Renal cortex interstitium (tissue), 11 donors: Measurements from ENCODE around the gene SYNPO2. TPM values are rescaled to one million over a fixed set of nuclear protein-coding genes. Genes with fewer than 3 reads are reported as not detected.
"Not testable (repeated sequence)": the region's sequence is repeated elsewhere in the genome, so short reads cannot be mapped to it uniquely, and the experiment has no call there.

Source experiments
- DNase-seq, 11 donors: peaks; one replicate each; pipeline ENCODE4 v3.0.0-alpha.2; 2013; ENCODE audit warnings: low read depth in 9 of 11, low spot score in 4 of 11; ENCODE audit errors: extremely low read depth in 1 of 11
- polyA plus RNA-seq, 3 donors: library from polyadenylated mRNA; unstranded; fragments of 120-200 nt; gene quantifications; one replicate each; pipeline ENCODE4 v1.2.1, GENCODE V29; 2013; ENCODE audit not compliant: insufficient read length in 3 of 3

Gene SYNPO2
- polyA plus RNA-seq, 3 donors, result 13.2 to 16.2 (median 15.4) TPM

DNA sequence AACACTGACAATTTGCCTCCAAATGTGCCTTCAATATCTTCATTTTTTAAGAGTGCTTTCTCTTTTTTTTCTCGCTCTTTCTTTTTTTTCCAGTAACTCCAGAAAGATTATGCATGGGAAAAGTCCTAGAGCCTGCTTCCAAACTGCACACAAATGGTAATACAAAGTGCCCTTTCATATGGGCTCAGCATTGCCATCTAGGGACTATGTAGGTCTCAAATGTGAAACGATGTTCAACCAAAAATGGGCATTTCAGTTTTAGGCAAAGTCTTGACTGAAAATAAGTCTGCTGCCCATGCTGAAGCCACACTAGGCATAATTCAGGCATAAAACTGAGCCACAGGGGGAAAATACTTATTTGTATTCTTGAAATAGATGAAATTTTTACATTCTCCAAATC is 65.6 kb downstream of the SYNPO2 start:
- no peak for DNase-seq

DNA sequence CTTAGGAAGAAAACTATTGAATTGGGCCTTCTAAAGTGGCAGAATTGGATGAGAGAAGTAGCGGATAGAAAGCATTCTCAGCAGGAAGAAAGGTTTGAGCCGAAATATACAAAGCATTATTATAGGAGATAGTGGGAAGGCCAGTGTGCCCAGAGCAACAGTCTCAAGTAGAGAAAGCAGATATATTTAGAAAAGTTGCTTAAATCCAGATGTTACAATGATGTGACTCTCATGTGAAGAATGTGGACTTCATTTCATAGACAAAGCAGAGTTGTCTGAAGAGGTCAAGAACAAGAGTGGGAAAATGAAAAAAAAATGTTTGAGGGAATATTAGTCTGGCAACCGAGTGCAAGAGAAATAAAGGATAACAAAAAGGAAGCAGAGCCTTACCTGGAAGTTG is 66.9 kb downstream of the SYNPO2 start:
- no peak for DNase-seq

DNA sequence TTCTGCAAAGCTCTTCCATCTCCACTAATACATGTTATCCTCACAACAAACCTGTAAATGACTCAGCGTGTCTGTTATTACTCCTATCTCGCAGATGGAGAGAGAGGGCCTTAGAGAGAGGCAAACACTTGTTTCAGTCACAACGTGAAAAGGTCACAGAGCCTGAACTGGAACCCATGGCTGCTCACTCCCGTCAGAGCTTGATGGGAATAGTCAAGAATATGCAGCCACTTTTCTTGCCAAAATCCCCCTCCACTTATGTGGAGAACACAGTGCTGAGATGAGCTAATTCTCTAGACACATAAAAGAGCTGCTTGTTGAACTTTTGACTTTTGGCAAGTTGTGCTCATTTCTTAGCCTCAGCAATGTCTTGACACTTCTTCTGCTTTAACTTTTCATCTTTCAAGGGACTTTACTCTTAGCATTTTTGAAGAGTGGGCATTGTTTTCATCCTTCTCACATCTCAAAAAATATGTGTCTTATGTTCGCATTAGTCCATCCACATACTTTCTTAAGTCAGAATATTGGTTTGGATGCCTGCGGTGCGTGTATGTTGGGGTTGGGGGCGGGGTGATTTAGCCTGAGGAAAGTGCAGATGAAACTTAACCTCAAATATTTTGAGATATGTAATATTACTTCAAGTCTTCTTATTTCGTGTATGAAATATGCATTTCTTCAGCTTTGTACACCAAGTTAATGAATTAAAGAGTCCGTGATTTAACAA is 69.2 kb downstream of the SYNPO2 start:
- no peak for DNase-seq

DNA sequence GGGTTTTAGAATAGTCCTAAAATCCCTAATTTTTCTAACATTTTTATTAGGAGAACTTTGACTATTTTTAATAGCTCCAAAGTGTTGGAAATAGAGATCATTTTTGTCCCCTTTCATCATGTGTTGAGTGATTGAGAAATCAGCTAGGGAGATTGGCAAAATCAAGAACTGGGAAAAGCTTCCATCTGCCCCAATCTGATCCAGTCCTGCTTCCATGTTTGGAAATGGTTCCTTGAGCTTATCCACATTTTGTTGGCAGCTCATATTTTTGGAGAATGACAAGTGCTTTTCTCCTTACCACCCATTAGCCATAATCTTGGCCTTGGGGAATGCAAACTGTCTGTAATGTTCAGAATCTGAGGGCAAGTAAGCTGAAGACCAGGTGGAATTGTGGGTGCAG is 73.9 kb downstream of the SYNPO2 start:
- DNase-seq, result no peak

DNA sequence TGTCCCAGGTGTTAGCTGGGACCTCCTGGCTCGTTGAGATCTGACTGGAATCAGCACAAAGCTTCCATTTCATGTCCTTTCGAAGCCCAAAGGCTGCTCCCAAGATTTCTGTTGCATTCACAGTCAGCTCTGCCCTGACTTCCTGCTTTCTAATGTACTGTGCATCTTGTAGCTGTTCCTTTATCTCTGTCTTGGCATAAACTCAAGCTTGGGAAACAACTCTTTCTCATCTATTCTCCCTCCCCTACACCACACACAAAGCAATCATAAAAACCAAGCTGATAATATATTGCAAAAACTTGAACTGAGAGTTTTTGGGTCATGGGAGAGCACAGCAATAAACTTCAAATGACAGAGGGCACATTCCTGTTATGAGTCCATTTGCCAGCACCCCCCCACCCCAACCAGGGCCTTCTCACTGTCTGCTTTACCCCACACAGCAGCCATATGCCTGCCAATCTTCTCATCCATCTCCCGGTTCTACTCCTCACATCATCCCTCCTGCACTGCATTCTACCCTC is 76.3 kb downstream of the SYNPO2 start:
- DNase-seq, result peak in 7 of 11 donors; percentile 22 to 65 (median 38)

DNA sequence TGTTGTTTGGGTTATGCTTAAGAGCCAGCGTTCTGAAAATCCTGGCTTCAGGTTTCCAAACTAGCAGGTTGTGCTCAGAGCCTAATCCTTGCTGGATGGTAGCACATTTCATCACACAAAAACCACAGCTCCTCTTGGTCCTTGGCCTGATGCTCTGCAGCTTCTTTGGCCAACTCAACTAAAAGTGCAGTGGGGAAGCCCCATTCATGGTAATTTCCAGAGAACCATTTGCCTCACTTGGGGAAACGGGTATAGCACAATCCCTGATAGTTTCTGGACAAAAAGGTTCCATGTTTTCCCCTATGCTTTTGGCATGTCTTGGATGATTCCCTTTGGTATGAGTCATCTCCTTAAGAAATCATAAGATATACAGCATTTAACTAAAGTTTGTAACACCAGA is 78.7 kb downstream of the SYNPO2 start:
- no peak for DNase-seq

DNA sequence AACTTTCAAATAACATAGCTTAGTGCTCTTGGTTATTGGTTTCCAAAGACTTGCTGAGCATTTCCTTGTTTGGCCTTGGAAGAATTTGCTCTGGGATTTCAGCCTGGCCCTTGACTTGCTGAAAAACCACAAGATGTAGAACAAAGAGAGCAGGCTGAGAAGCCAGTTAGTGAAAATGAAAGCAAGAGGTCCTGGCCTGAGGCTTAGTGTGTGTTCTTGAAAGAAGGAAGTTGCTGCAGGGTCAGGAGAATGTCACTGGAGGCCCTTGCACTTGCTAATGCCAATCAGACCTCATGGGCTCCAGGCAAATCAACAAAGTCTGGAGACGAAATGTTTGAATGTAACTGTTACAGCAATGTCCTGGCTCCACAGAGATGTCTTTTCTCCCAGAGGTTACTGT is 79.4 kb downstream of the SYNPO2 start:
- peak in 4 of 11 donors; percentile 23 to 67 (median 38) for DNase-seq

DNA sequence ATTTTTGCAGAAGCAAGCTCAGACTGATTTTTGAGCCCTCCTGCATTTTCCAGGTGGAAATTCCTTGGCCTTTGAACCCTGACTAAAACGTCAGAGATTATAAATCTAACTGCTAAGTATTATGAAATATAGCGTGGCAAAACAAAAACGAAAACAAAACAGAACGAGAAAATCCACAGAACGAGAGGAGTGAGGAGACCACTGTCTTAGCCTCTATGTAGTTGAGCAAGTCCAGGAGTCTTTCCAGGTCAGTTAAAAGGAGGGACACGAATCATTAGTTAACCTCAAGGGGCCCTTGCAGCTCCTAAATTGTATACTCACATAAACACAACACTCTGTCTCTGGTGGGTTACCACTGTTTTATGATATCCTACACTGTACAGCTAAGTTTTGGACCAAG is 80.2 kb downstream of the SYNPO2 start:
- no peak for DNase-seq

DNA sequence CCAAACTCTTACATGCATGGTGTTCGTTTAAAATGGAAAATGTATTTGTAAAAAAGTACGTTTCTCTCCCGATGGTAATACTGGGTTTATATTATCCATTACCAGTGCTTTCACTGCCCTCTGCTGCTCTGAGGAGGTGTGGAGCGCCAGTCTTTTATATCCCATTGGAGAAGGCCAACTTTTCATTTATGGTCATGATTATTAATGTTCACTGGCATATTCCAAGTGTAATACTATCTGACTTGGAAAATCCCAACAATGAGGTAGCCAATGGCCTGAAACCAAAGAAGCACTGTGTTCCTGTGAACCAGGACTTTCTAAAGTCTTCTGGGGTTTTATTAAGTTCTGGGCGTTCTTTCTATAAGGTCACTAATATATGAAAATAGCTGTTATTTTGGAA is 80.7 kb downstream of the SYNPO2 start:
- peak in 1 of 11 donors; percentile 43 for DNase-seq

DNA sequence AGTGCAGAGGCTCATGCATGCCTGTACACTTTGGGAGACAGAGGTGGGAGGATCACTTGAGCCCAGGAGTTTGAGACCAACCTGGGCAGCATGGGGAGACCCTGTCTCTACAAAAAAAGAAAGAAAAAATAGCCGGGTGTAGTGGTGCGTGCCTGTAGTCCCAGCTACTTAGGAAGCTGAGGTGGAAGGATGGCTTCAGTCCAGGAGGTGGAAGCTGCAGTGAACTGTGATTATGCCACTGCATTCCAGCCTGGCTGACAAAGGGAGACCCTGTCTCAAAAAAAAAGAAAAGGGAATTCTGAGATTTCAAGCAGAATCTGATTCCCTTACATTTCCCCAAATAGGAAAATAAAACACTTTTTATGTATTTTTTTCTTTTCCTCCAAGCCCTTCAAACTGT is 83.5 kb downstream of the SYNPO2 start:
- DNase-seq, result no peak

DNA sequence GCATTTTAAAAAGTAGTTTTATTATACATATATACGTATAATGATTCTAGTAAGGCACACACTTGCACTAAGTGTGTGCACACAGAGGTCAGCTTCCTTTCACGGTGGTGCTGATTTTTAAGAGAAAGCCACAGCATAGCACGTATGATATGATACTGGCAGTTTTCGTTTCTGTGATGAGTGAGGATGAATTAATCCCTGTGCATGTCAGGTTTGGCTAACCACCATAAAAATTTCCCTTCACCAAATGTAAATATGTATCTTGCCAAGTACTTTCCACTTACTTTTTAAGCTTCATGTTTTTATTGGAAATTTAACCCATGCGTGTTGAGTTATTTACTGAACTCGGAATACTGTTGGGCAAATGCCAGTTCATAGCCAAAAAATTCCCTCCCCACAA is 84.6 kb downstream of the SYNPO2 start:
- no peak for DNase-seq

DNA sequence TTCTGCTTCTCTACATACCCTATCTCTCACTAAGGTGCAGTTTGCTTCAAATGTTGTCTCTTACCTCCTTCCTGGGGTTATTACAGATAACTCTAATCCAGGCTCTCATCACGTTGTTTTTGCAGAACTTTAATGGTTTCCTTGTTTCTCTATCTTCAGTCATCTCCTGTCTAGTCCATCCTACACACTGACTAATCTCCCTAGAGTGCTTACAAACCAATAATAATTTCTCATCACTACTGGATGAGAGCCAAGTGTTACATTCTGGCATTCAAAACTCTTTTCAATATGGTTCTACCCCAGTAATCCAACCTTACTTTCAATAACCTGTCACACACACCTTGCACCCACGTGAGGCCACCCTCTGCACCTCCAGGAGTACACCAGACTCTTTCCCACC is 86.1 kb downstream of the SYNPO2 start:
- DNase-seq, result no peak

DNA sequence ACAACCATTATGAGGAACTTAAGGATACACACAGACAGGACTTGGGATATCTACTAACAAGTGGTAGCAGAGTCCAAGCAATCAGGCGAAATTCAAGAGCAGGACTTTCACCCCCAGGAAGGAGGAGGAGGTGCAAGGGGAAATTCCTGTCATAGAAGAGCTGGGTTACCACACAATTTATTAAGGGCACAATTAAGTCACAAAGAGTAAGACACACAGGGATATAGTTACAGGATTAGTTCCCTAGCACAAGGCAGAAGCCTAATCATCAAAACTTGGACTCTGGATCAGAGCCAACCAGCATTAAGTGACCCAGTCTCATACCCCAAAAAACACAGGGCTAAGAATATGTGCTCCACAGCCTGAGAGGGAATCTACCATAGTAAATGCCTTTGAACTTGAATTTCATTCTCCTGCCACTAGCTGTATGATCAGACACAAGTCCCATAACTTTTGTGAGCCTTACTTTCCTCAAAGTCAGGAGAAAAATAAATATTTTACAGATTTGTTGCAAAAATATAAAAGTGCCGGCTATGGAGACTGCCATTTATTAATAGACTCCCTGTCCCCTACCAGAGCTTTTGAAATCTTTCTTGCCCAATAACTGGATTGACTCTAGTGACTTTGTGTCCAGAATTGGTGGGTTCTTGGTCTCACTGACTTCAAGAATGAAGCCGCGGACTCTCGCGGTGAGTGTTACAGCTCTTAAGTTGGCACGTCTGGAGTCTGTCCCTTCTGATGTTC is 87.0 kb downstream of the SYNPO2 start:
- no peak for DNase-seq

DNA sequence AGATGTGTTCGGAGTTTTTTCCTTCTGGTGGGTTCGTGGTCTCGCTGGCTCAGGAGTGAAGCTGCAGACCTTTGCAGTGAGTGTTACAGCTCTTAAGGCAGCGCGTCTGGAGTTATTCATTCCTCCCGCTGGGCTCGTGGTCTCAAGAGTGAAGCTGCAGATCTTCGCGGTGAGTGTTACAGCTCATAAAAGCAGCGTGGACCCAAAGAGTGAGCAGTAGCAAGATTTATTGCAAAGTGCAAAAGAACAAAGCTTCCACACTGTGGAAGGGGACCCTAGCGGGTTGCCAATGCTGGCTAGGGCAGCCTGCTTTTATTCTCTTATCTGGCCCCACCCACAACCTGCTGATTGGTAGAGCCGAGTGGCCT is 87.5 kb downstream of the SYNPO2 start:
- DNase-seq, result not testable (repeated sequence)

DNA sequence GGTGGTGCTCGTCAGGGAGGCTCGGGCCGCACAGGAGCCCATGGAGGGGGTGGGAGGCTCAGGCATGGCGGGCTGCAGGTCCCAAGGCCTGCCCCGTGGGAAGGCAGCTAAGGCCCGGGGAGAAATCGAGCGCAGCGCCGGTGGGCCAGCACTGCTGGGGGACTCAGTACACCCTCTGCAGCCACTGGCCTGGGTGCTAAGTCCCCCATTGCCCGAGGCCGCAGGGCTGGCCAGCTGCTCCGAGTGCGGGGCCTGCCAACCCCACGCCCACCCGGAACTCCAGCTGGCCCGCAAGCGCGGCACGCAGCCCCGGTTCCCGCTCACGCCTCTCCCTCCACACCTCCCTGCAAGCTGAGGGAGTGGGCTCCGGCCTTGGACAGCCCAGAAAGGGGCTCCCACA is 88.4 kb downstream of the SYNPO2 start:
- not testable (repeated sequence) for DNase-seq

DNA sequence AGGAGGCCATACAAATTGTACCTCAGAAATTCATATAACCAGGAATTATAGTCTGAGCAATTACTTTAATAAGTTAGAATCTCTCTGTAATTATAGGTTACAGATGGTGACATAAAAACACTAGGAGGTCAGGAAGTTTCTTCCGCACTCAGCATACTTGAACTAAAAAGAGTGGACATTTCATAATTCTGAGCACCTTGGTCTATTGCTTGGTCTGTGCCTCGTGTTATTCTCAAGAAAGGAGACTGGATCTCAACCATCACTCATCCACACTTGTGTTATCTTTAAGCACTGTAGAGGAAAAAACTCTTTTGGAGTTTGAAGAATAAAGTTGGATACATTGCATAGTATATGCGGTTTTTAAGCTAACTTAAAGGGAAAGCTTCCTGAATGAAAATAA is 91.1 kb downstream of the SYNPO2 start:
- DNase-seq, result no peak

DNA sequence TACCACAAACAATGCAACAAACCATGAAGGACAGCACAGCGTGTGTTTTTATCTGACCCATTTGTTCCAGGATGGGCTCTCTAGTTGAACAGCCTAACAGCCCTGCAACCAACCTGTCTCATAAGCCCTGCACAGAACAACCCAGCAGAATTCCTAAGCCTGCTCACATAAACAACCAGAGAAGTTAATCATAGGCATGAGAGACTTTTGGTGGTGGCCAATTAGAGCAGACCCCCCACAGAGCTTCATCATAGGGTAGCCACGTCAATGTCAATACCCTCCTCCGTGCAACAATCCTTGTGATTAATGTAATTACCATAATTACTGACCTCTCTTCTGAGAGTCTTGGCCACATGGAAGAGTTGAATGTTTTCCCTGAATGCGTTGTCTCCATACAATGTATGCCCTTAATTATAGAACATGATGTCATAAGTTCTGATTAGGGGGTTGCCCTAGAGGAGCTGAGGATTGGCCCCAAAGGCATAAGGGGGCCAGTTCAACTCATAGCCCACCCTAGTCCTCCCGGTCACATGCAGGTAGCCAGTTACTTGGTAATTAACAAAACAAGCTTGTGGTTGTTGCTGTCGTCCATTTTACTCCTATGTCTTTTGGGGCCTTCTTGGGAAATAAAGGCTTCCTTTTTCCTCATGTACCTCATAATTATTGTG is 92.7 kb downstream of the SYNPO2 start:
- DNase-seq, result no peak

DNA sequence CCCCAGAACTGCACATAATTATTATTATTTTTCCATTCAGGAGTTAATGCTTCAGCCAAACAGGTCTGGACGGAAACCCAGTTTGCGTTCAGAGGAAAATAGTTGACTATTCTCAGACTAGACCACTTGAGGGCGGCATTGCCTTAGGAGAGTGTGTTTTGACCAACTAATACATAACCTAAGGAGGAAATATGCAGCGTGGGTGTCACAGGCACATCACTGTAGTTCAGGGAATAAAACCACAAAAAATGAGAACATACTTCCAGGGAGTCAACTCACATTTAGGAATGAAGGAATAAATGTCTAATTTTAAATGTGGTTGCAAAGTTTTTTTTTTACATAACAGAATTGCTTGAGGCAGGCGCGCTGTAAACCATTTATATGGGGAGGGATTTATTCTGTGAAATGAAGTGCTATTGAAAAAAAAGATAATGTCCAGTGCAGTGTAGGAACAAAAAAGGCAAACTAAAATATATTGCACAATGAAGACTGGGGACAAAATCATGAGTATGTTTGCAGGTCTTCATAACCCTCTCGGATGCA is 93.3 kb downstream of the SYNPO2 start:
- DNase-seq, result peak in 10 of 11 donors; percentile 31 to 74 (median 46)

DNA sequence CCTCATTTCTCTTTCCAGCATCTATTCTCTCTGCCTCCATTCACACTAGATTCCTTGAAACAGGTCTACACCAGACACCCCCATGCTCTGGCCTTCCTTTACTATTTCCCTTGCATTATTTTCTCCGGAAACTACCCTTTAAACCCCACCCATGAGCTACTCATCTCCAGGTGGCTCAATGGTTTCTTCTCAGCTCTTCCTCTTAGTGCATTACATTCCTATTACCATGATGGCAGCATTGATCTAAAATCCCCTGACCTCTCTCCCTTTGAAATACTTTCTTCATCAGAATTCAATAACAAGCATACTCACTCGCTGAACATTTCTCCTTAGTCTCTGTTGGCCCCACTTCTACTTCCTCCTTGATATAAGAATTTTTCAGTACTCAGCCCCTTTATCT is 94.6 kb downstream of the SYNPO2 start:
- no peak for DNase-seq

DNA sequence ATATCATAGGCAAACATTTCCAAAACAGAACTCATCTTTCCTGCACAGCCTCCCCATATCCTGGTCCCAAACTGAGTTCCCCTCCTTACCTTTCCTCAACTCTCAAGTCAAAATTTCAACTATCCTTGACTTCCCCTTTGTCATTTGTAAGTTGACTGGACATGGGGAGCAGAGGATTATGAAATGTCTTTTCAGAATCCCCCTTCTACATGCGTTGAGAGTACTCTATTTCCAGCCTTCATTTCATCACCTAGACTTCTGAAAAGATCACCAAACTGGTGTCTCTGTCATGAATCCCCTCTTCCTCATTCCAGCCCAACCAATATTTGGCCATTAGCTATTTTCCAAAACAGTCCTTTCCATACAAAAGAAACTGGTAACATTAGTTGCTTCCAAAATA is 95.2 kb downstream of the SYNPO2 start:
- no peak for DNase-seq
